ENCODE results near the gene PRDX4.
"Not testable (repeated sequence)": the region's sequence is repeated elsewhere in the genome, so short reads cannot be mapped to it uniquely, and the experiment has no call there.

The PRDX4 gene

DNA sequence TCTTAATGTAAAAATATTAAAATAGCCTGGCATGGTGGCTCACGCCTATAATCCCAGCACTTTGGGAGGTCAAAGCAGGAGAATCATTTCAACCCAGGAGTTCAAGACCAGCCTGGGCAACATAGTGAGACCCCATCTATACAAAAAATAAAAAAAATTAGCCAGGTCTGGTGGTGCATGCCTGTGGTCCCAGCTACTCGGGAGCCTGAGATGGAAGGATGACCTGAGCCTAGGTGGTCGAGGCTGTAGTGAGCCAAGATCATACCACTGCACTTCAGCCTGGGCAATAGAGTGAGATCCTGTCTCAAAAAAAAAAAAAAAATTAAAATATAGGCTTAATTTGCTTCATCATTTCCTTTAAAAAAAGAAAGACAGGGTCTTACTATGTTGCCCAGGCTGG lies 9.2 kb downstream of the PRDX4 start:
- not testable (repeated sequence) for DNase-seq

GRCh38 chrX:23692166-23692565 lies 24.9 kb downstream of the PRDX4 start:
- no peak for DNase-seq

DNA sequence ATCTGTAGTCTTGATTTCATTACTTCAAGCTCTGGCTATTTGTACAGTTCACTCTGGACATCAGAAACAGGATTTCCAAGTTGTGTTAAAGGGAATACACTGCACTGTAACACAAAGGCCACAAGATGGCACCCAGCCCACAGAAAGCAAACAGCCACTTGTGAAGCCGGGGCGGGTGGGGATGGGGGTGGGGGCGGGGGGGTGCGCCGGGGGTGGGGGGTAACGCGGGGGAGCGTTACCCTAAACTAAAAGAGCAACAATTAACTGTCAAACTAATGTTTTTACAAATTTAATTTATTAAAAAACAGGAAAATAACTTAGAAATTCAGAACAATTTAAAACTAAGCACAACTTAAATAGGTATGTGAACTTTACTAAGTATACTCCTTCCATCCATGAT lies 27.3 kb downstream of the PRDX4 start:
- peak; percentile 54 for DNase-seq

GRCh38 chrX:23699636-23700194 lies 32.4 kb downstream of the PRDX4 start:
- DNase-seq, result peak; percentile 0

DNA sequence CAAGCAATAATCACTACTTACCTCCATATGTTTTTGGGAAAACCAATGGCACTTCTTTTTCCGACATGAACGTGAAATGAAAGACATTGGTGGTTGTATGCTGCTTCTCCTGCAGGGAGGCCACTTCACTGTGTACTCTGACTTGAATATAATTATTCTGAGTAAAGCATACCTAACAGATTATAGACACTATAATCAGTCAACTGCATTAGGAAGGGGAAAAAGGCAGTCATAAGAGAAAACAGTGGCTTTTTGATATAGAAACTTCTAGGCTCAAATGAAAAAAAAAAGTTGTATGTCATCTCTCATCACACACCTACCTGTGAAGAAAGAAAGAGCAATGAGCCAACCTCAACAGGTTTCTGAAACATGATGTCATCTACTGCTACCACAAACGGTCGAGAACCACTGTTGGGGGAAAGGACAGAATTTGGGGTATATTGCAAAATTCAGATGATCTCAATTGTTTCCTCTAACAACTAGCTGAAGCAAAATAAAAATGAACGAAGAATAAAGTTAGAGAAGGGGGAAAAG lies 37.4 kb downstream of the PRDX4 start:
- no peak for DNase-seq

DNA sequence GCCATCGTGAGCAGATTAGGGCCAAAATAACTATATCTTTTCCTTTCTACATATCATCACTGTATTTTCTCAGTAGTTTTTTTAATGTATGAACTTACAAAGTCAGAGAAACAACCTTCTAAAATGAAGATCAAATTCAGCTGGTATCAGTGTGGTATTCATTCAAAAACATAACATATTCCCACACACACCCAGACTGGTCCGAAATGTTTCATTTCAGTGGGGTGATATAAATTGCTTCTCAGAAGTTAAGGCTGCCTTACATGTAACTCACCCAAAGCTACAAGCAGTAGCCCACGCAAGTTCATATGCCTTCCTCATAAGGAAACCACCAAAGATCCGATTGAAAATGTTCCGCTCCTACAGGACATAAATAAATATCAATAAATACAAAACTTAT lies 37.9 kb downstream of the PRDX4 start:
- no peak for DNase-seq

- no peak for DNase-seq
Measured at GRCh38 chrX:23720117-23720677, 52.9 kb downstream of the PRDX4 start.

DNA sequence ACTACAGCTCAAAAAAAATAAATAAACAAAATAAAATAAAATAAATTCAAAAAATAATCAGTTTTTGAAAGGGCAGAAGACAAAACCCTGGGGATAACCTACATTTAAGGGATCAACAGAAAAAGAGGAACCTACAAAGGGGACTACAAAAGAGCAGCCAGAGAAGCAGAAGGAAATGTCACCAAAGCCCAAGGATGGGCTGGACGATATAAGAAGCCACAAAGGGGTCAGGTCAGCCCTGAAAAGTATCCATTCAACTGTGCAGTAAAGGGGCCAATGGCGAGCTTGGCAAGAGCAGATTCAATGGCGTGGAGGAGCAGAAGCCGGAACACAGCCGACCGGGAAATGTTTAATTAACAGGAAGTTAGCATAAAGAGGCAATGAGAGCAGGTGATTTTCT lies 58.9 kb downstream of the PRDX4 start:
- no peak for DNase-seq

GRCh38 chrX:23727206-23727605 lies 59.9 kb downstream of the PRDX4 start:
- no peak for DNase-seq

GRCh38 chrX:23729214-23729613 lies 61.9 kb downstream of the PRDX4 start:
- no peak for DNase-seq

DNA sequence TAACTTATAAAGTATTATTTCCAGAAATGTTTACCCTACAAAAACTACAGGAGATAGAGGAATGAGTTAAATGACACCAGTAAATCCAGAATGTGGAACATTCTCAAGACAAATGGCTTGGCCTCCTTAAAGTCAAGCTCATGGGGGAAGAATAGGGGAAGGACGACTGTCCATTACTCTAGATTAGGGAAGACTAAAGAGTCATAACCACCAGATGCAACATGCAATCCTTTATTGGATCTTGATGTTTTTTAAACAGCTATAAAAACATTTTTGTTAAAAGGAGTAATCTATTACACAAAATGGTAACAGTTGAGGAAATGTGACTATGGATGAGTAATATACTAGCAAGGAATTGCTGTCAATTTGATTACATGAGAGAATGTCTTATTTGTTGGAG lies 64.7 kb downstream of the PRDX4 start:
- DNase-seq, result no peak

DNA sequence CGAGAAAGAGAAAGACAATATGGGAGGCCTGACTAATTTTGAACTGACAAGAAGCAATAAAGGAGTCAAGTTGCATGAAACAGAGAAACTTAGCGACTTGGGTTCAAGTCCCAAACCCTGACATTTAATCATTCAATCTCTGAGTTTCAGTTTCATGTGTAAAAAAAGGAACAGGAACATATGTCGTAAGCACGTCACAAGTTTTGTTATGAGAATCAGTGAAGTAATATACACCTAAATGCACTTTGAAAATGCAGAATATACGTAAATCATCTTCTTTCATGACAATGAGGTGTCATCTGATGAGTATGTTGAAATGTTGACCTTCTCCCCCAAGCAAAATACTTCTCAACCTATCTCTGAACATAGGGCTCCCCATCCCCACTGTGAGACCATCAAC lies 65.4 kb downstream of the PRDX4 start:
- no peak for DNase-seq

All from CD4-positive, alpha-beta T cell treated with Interleukin-12 subunit alpha and Interleukin-12 subunit beta, for 1 hour (primary cell).